SK-N-SH (cell line): Measurements from ENCODE around the gene EXOC2. TPM values are rescaled to one million over a fixed set of nuclear protein-coding genes. Genes with fewer than 3 reads are reported as not detected.

ENCODE experiments used
- CTCF ChIA-PET: fragments of 300-600, 350-600 bp; formaldehyde crosslinking; extraction: SDS; loops from one replicate; lab custom pipeline; 2021; lab: Yijun Ruan, JAX
- POLR2A ChIA-PET: fragments of 350-600 bp; sonication (Branson Sonifier 250); formaldehyde crosslinking; extraction: SDS; loops from one replicate; lab custom pipeline; 2020; ENCODE audit warnings: antibody characterized with exemption, inconsistent platforms; lab: Yijun Ruan, JAX
- DNase-seq: peaks from one replicate; pipeline ENCODE4 v3.0.0; 2012
- H2AFZ ChIP-seq: fragments of 200-600 bp; sonication (generic); 2 replicates; pipeline ENCODE4 v1.8.1; 2016; ENCODE audit warnings: antibody characterized with exemption, mild to moderate bottlenecking, low read depth
- H3F3A ChIP-seq: fragments of 200-600 bp; sonication (generic); replicated peaks from 2 replicates; pipeline ENCODE3; 2016; ENCODE audit warnings: antibody characterized with exemption, mild to moderate bottlenecking; ENCODE audit not compliant: insufficient read depth
- H3K27ac ChIP-seq, 2 experiments: fragments of 200-500 bp in 1 of 2; fragments of 200-600 bp in 1 of 2; sonication (Bioruptor generic) in 1 of 2; sonication (generic), shearing (Covaris generic) in 1 of 2; 2 replicates each; pipeline versions ENCODE4 v1.5.1 to v1.6.1; 2014 to 2016; ENCODE audit warnings: low read depth in 2 of 2, inconsistent platforms in 1 of 2, low read length in 1 of 2, mild to moderate bottlenecking in 1 of 2, mixed read lengths in 1 of 2
- H3K27me3 ChIP-seq: fragments of 200-600 bp; sonication (generic), shearing (Covaris generic); 2 replicates; pipeline ENCODE4 v1.6.1; 2016; ENCODE audit warnings: mixed run types; ENCODE audit not compliant: insufficient read depth
- H3K36me3 ChIP-seq, 2 experiments: fragments of 200-500 bp in 1 of 2; fragments of 200-600 bp in 1 of 2; sonication (Bioruptor generic) in 1 of 2; sonication (generic) in 1 of 2; replicated peaks in 1 of 2; 2 replicates each; pipeline versions ENCODE3 to v1.5.1; 2014 to 2016; ENCODE audit warnings: low read length in 1 of 2, mild to moderate bottlenecking in 1 of 2; ENCODE audit not compliant: insufficient read depth in 2 of 2, control insufficient read depth in 1 of 2
- H3K4me1 ChIP-seq, 2 experiments: fragments of 200-500 bp in 1 of 2; fragments of 200-600 bp in 1 of 2; sonication (Bioruptor generic) in 1 of 2; sonication (generic), shearing (Covaris generic) in 1 of 2; 2 replicates each; pipeline versions ENCODE4 v1.5.1 to v1.6.1; 2014 to 2016; ENCODE audit warnings: low read depth in 1 of 2, low read length in 1 of 2, mixed run types in 1 of 2; ENCODE audit not compliant: insufficient read depth in 2 of 2, control insufficient read depth in 1 of 2
- H3K4me2 ChIP-seq: fragments of 200-600 bp; sonication (generic), shearing (Covaris generic); 2 replicates; pipeline ENCODE4 v1.6.1; 2017; ENCODE audit warnings: mixed run types
- H3K4me3 ChIP-seq, 2 experiments: fragments of 200-500 bp in 1 of 2; fragments of 200-600 bp in 1 of 2; sonication (Bioruptor generic) in 1 of 2; sonication (generic), shearing (Covaris generic) in 1 of 2; 2 replicates each; pipeline versions ENCODE4 v1.5.1 to v1.8.1; 2014 to 2016; ENCODE audit warnings: low read depth in 2 of 2, inconsistent platforms in 1 of 2, low read length in 1 of 2, mild to moderate bottlenecking in 1 of 2, mixed read lengths in 1 of 2, moderate library complexity in 1 of 2
- H3K79me2 ChIP-seq: fragments of 200-600 bp; sonication (generic); 2 replicates; pipeline ENCODE4 v1.8.1; 2017; ENCODE audit warnings: mild to moderate bottlenecking; ENCODE audit not compliant: insufficient read depth
- H3K9ac ChIP-seq: fragments of 200-600 bp; sonication (generic); 2 replicates; pipeline ENCODE4 v1.6.1; 2017; ENCODE audit warnings: mixed run types
- H3K9me2 ChIP-seq: fragments of 200-600 bp; sonication (generic); 2 replicates; pipeline ENCODE4 v1.6.1; 2017; ENCODE audit warnings: mixed run types
- H3K9me3 ChIP-seq: fragments of 200-600 bp; sonication (generic); 2 replicates; pipeline ENCODE4 v1.6.1; 2017; ENCODE audit warnings: mixed run types, mild to moderate bottlenecking, moderate library complexity
- H4K20me1 ChIP-seq: fragments of 200-600 bp; sonication (generic); 2 replicates; pipeline ENCODE4 v1.6.1; 2017; ENCODE audit warnings: mild to moderate bottlenecking, mixed run types; ENCODE audit not compliant: insufficient read depth
- CHD2 ChIP-seq: fragments of 150-350 bp; IDR thresholded peaks from 2 replicates; pipeline ENCODE4 v1.6.1; 2018; ENCODE audit warnings: low read length; ENCODE audit not compliant: partially characterized antibody
- EZH2phosphoT487 ChIP-seq: fragments of 200-600 bp; sonication (generic); IDR thresholded peaks from 2 replicates; pipeline ENCODE4 v1.6.1; 2017; ENCODE audit warnings: low read depth, mixed run types, mild to moderate bottlenecking, antibody characterized with exemption, moderate library complexity, borderline replicate concordance
- FOXM1 ChIP-seq: IDR thresholded peaks from 2 replicates; pipeline ENCODE4 v1.4.0; 2012; ENCODE audit warnings: low read depth, mild to moderate bottlenecking
- GABPA ChIP-seq: IDR thresholded peaks from 2 replicates; pipeline ENCODE4 v1.4.0; 2012; ENCODE audit warnings: low read depth, mild to moderate bottlenecking
- JUND ChIP-seq: IDR thresholded peaks from 2 replicates; pipeline ENCODE4 v1.4.0; 2012
- MEF2A ChIP-seq: IDR thresholded peaks from 2 replicates; pipeline ENCODE4 v1.4.0; 2012; ENCODE audit warnings: low read depth, borderline replicate concordance
- MXI1 ChIP-seq: IDR thresholded peaks from 2 replicates; pipeline ENCODE4 v1.6.1; 2012; ENCODE audit warnings: mild to moderate bottlenecking, low read depth, low read length, improper control_type of control experiment
- NFIC ChIP-seq: IDR thresholded peaks from 2 replicates; pipeline ENCODE4 v1.4.0; 2012; ENCODE audit warnings: borderline replicate concordance
- POLR2AphosphoS5 ChIP-seq: IDR thresholded peaks from 2 replicates; pipeline ENCODE4 v1.6.1; 2012; ENCODE audit warnings: low read depth, low read length
- RAD21 ChIP-seq: IDR thresholded peaks from 2 replicates; pipeline ENCODE4 v1.6.1; 2012; ENCODE audit warnings: mild to moderate bottlenecking, low read length
- RCOR1 ChIP-seq: fragments of 150-350 bp; IDR thresholded peaks from 2 replicates; pipeline ENCODE4 v1.6.1; 2017; ENCODE audit warnings: antibody characterized with exemption, low read length
- RXRA ChIP-seq: IDR thresholded peaks from 2 replicates; pipeline ENCODE4 v1.4.0; 2012; ENCODE audit warnings: low read depth, mild to moderate bottlenecking, borderline replicate concordance
- SIN3A ChIP-seq: IDR thresholded peaks from 2 replicates; pipeline ENCODE4 v1.6.1; 2012; ENCODE audit warnings: low read depth, mild to moderate bottlenecking, low read length, moderate library complexity, borderline replicate concordance
- TAF1 ChIP-seq: IDR thresholded peaks from 2 replicates; pipeline ENCODE4 v1.6.1; 2012; ENCODE audit warnings: low read depth, mild to moderate bottlenecking, low read length, moderate library complexity, borderline replicate concordance
- TCF12 ChIP-seq: IDR thresholded peaks from 2 replicates; pipeline ENCODE4 v1.4.0; 2012
- TEAD4 ChIP-seq: IDR thresholded peaks from 2 replicates; pipeline ENCODE4 v1.4.0; 2012; ENCODE audit warnings: mild to moderate bottlenecking, borderline replicate concordance; ENCODE audit not compliant: insufficient read depth
- ZBTB33 ChIP-seq: IDR thresholded peaks from 2 replicates; pipeline ENCODE4 v1.4.0; 2012; ENCODE audit warnings: low read depth, borderline replicate concordance
- WGBS: methylation state at CpG from one replicate; pipeline ENCODE4 v1.1.6; 2017; ENCODE audit warnings: low lambda C conversion rate; 5-methylcytosine and 5-hydroxymethylcytosine counted together
- polyA plus RNA-seq, 3 experiments: library from polyadenylated mRNA; depleted of rRNA; stranded (reverse); fragments of >200 nt; gene quantifications; 2 replicates each; pipeline ENCODE4 v1.2.3, GENCODE V29; 2012

EXOC2 gene
- polyA plus RNA-seq, 1 of the 3 experiments (the other 2 are of a cell fraction), result 10.6 TPM

- TF ChIP-seq POLR2AphosphoS5 (no peak), TAF1 (no peak), MXI1 (no peak), ZBTB33 (no peak), CHD2 (no peak)
Observed at GRCh38 chr6:520820-521219, 172.1 kb downstream of the EXOC2 start (continued).

DNA sequence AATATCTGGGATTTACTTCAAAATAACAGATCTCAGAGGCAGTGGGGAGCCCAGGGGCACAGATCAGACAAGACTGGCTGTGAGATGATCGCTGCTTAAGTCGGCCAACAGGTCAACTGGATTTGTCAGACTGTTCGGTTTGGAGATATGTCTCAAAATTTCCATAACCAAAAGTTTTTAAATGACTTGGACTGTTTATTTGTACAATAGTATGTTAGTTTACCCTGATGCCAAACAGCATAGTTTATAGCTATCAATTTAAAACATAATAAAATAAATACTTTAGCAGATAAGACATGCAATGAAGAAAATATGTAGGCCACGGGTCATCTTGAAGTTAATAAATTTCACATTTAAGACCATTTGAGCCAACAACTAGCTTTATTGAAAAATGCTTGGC lies 174.7 kb downstream of the EXOC2 start:
- Histone ChIP-seq H3K4me1 (no peaks in the 10 kb centered on the region; a peak in 1 of 4 replicates), H3K4me3 (no peak overlapping the region), H3K9me3 (no peaks in the 10 kb centered on the region), H2AFZ (no peak overlapping the region), H3K27ac (no peak overlapping the region), H3K36me3 (peaks cover 7% of the 10 kb centered on the region in 2 experiments), H3K4me2 (no peak overlapping the region), H3K79me2 (no peaks in the 10 kb centered on the region), H3F3A (peaks cover 10% of the 10 kb centered on the region), H3K27me3 (no peaks in the 10 kb centered on the region), H3K9me2 (no peaks in the 10 kb centered on the region), H4K20me1 (no peaks in the 10 kb centered on the region), H3K9ac (no peak overlapping the region)
- CTCF ChIA-PET, result no interaction called here
- POLR2A ChIA-PET, result no interaction called here
- TF ChIP-seq CHD2 (no peak), TAF1 (no peak)
- 82% methylated on average over 4 of the region's 4 CpGs for WGBS
- DNase-seq, result no peak

DNA sequence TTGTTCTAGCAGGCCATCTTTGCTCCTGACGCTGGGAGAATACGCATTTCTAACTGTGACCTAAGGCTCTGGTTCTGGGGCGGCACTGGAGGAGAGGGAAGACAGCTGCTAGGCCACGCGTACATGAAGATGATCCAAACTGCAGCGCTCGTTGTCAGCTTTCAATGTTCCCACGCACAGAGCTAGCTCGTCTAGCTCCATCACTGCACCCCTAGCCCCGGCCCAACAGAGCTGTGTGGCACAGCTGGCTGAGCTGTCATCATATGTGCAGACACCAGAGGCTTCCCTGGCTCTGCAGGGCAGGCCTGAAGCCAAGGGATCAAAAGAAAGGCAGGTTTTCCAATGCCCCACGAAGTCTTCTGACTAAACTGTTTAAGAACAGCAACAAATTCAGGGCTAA lies 176.7 kb downstream of the EXOC2 start:
- Histone ChIP-seq H3F3A (peaks cover 10% of the 10 kb centered on the region), H3K9me3 (no peaks in the 10 kb centered on the region), H3K27ac (no peak overlapping the region), H3K79me2 (no peaks in the 10 kb centered on the region)
- no peak for TF ChIP-seq EZH2phosphoT487
- TF ChIP-seq, all 33 proteins: peak for 0
- H3K4me3 ChIP-seq, result no peak overlapping the region
- no peak for DNase-seq
- peaks cover 4 to 12% of the 10 kb centered on the region in 2 experiments for H3K36me3 ChIP-seq
- H2AFZ ChIP-seq, result no peak overlapping the region
- no peak overlapping the region for H3K4me2 ChIP-seq
- ChIA-PET POLR2A (no interaction called here), CTCF (no interaction called here)
- 98% methylated on average over 10 of the region's 11 CpGs for WGBS
- no peaks in the 10 kb centered on the region for H3K27me3 ChIP-seq
- H4K20me1 ChIP-seq, result no peaks in the 10 kb centered on the region
- no peaks in the 10 kb centered on the region; a peak in 1 of 4 replicates for H3K4me1 ChIP-seq
- no peaks in the 10 kb centered on the region for H3K9me2 ChIP-seq
- H3K9ac ChIP-seq, result no peak overlapping the region

DNA sequence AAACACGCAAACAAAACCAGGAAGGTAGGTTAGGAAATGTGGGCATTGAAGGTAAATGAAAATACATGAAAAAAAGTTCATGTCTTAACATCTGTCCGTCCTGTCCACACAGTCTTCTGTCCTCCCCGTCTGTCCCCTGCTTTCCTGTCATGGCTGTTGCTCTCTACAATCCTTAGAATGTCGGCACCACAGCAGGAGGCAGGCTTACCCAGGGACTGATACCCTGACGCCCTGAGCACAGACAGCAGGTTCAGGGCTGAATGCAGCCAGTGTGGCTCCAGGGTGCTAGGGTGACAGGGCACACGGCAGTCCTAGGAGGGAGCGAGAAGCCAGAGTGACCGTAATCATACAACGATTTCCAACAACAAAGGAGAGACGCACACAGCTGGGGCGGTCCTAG lies 177.7 kb downstream of the EXOC2 start:
- Histone ChIP-seq H3K9me2 (no peaks in the 10 kb centered on the region), H3K9me3 (no peaks in the 10 kb centered on the region), H3K4me2 (no peak overlapping the region), H3K27ac (no peak overlapping the region), H4K20me1 (no peaks in the 10 kb centered on the region), H3F3A (peaks cover 7% of the 10 kb centered on the region), H3K27me3 (no peaks in the 10 kb centered on the region), H3K79me2 (no peaks in the 10 kb centered on the region), H3K4me3 (no peak overlapping the region), H3K4me1 (no peaks in the 10 kb centered on the region; a peak in 1 of 4 replicates), H3K36me3 (peaks cover 9 to 12% of the 10 kb centered on the region in 2 experiments), H2AFZ (no peak overlapping the region), H3K9ac (no peak overlapping the region)
- WGBS, result 91% methylated on average over 11 of the region's 11 CpGs
- POLR2A ChIA-PET, result no interaction called here
- CTCF ChIA-PET, result no interaction called here
- no peak for DNase-seq
- TF ChIP-seq TAF1, result no peak
- no peak for TF ChIP-seq EZH2phosphoT487
- no peak for TF ChIP-seq TEAD4
- TF ChIP-seq MEF2A, result no peak
- no peak for TF ChIP-seq CHD2
- TF ChIP-seq JUND, result no peak
- no peak for TF ChIP-seq SIN3A
- TF ChIP-seq TCF12, result no peak
- no peak for TF ChIP-seq ZBTB33
- TF ChIP-seq POLR2AphosphoS5, result no peak
- TF ChIP-seq NFIC, result no peak
- no peak for TF ChIP-seq GABPA
- no peak for TF ChIP-seq MXI1
- TF ChIP-seq RCOR1, result no peak
- no peak for TF ChIP-seq RXRA
- no peak for TF ChIP-seq RAD21
- no peak for TF ChIP-seq FOXM1
